HG03520 (cell line): Measurements from ENCODE around the gene PURA.

Experiments used
- ATAC-seq: cut with Tn5 transposase; IDR thresholded peaks from one replicate; pipeline ENCODE4 v1.9.1; 2021; ENCODE audit warnings: mild to moderate bottlenecking, moderate library complexity; ENCODE audit not compliant: unreplicated experiment

Gene PURA

GRCh38 chr5:140113699-140114263 is at the start of gene PURA:
TSS of gene PURA (plus strand) at chr5:140114109. CDS start at chr5:140114182, 73 bp downstream.
- ATAC-seq: peak; percentile 82

- no peak for ATAC-seq
Observed at GRCh38 chr5:140072812-140073211, 41.1 kb upstream of the PURA start.

DNA sequence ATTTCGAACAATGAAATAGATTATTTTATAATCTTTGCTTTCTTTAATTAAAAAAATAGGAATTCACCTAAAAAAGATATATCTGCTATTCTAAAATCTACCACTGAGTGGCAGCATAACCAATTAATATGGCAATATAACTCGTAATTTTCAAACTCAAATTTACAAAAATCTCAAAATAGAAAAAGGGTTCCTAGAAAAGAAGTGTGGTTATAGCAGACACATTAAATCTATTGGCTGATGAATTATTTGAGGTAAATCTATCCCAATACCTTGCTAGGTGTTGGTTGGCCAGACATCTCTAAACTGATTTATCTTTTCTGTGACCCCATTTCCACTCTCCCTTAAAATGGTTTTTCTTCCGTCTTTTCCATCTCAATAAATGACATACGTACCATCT is 40.6 kb upstream of the PURA start:
- no peak for ATAC-seq

DNA sequence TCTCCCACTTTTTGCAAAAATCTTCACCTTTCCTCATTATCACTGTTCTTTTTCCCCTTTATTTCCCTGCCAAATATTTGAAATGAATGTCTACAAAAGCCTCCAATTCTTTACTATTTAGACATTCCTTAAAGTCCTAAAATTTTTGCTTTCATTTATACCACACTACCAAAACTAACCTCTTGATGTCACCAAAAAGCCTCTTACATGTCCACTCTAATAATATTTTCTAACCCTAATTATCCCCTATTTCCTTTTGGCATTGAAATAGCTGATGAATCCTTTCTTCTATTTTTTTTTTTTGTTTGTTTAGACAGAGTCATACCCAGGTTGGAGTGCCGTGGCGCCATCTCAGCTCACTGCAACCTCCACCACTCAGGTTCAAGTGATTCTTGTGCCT is 38.5 kb upstream of the PURA start:
- no peak for ATAC-seq

- ATAC-seq: no peak
Observed at GRCh38 chr5:140076142-140076541, 37.8 kb upstream of the PURA start.

DNA sequence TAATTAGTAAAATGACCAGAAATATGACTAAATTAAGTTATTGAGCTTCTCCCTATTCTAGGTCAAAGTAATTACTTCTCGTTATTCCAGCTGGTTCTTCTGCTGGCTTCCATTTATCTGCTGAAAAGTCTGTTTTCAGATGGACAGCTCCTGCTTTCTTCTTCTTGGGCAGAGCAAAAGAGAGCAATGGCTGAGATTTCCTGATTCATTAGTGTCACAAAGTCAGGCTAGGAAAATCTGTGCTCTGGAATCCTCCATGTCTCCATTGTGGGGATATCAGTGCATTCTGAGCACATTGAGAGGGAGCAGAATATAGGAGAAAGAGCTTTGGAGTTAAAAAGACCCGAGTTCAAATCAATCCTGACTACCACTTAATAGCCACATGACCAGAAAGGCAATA is 37.1 kb upstream of the PURA start:
- no peak for ATAC-seq

- ATAC-seq: no peak
Observed at GRCh38 chr5:140083120-140083519, 30.8 kb upstream of the PURA start.

- no peak for ATAC-seq
Observed at GRCh38 chr5:140083650-140084049, 30.3 kb upstream of the PURA start.

DNA sequence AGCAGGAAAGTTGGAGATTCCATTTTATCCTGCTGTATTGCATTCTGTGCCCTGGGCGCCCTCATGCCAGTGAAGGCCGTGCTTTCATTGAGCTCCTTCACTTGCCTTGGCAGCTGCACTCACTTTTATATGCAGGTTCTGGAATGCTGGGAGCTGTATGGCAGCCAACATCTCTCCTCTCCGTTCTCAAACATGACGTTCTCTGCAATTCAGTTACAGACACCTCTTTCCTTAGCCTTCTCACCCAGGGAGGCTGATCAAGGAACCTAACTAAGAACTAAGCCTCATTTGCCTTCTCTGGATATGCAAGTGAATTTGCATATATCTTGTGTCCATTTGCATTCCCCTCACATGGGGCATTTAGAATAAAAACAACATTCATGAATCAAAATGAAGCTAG is 29.4 kb upstream of the PURA start:
- no peak for ATAC-seq

GRCh38 chr5:140090251-140090650 is 23.7 kb upstream of the PURA start:
- no peak for ATAC-seq

DNA sequence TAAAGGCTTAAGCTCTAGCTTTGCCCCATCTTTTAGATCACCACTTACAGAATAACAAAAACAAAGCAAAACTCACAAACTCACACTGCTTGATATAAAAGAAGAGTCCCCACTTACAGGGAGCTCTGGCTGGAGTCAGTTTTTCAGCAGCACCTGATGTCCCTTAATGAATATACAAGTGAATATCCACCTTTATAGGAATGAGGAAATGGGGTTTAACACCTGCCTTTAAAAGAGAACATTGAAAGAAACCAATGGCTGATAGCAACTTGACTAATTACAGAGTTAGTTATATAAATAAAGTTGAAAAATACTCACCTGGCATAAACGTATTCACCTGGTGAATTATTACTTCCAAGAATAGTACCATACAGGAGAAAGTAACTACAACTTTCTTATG is 20.7 kb upstream of the PURA start:
- ATAC-seq: no peak

DNA sequence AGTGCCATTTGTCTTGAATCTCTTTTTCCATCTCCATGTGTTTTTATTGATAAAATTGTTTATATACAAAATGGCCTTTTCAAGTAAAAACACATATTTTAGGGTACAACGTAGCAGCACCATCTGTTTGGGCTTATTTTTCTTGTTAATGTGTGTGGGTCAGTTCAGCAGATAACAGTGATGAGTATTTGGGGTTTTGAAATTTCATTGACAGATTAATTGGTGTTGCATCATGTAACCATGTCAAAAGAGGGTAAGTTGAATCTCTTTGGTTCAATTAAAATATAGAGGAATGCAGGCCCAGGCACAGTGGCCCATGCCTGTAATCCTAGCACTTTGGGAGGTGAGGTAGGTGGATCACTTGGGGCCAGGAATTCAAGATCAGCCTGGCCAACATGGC is 20.0 kb upstream of the PURA start:
- no peak for ATAC-seq

- ATAC-seq: no peak
Observed at GRCh38 chr5:140094889-140095288, 19.0 kb upstream of the PURA start.

- ATAC-seq: no peak
Observed at GRCh38 chr5:140101179-140101578, 12.7 kb upstream of the PURA start.

- no peak for ATAC-seq
Observed at GRCh38 chr5:140103154-140103553, 10.8 kb upstream of the PURA start.

- ATAC-seq: no peak
Observed at GRCh38 chr5:140104100-140104499, 9.8 kb upstream of the PURA start.

GRCh38 chr5:140106101-140106500 is 7.8 kb upstream of the PURA start:
- ATAC-seq: no peak

- no peak for ATAC-seq
Observed at GRCh38 chr5:140106805-140107311, 7.1 kb upstream of the PURA start.

GRCh38 chr5:140107312-140108092 is 6.4 kb upstream of the PURA start:
- peak; percentile 82 for ATAC-seq

DNA sequence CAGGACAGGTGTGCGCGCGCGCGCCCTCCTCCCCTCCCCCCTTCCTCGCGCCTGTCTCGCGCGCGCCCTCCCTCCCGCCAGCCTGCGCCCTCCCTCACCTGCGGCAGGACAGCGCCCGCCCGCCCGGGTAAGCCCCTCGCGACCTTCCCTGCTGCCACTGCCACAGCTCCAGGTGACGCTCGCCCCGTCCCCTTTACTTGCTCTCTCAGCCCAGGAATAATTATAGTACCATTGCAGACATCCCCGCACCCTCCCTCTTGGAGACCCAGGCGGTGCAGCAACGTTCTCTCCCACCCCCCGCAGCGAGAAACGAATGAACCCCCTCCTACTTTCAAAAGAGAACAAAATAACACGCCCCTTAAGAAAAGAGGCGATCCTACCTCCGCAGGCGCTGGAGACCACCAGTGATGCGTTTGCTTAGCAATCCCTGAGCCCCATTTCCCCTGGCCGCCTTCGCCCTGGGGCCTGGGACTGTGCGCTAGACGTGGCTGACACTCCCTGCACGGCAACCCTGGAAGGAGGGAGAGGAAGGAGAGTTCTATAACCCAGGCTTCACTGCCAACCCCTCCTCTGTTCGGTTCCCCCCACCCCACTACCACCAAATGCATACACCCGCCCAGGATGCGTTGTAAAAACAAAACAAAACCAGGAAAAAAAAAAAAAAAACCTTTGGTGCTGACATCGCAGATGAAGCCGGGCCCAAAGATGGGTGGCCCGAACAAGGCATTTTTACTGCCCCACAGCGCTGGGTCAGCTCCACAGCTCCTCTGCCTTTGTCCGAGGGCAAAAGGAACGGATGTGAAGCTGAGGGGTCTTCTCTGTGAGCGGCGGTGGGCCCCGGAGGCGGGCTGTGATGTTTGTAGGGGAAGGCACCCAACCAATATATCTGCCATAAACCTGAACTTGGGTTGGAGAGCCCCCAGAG is 5.6 kb upstream of the PURA start:
- no peak for ATAC-seq

DNA sequence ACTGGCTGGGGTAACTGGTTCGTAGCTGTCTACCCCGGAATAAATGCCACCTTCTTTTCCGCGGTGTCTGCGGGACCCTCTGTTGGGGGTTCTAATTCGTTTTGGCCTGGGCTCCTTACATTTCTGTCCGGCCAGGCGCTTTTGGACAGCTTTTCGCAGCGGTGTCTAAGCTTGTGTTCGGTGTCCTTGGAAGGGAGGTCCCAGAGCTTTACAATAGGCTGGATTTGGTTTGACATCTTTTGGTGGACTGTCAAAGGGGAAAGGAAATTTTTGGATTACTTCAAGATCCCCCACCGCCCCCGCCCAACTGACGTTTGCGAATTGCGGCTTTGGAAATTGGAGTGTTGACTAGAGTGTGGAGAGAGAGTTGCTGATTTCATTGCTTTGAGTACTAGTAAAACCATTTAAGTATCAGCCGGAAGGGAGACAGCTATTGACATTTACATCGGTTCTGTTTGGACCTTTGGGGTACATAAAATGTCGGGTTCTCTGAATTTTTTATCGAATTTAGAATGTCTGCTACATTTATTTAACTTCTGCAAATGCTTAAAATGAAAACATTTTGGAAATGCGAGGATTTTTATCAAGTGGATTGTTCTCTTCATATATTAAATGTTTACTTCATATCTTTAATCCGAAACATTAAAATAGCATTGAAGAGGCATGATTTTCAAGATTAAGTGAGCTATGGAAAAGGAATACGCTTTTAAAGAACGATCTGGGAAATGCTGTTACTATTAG is 4.7 kb upstream of the PURA start:
- no peak for ATAC-seq
